Activated T-cell treated with anti-CD3 and anti-CD28 coated beads, Interleukin-2, amount 50 U/mL, for 72 hours (primary cell): ENCODE results near the gene SPAAR. TPM values are rescaled to one million over a fixed set of nuclear protein-coding genes. Genes with fewer than 3 reads are reported as not detected.

Experiments used
- ATAC-seq, 2 donors: fragments of 150-1000 bp; cut with Tn5 transposase; replicated peaks in 1 of 2; 2 replicates each; pipeline ENCODE4 v1.10.0; 2021; ENCODE audit warnings: moderate library complexity in 2 of 2, mild to moderate bottlenecking in 1 of 2
- DNase-seq, 2 donors: peaks; one replicate each; pipeline ENCODE4 v3.0.0; 2021 to 2022; ENCODE audit warnings: mixed read lengths in 1 of 2
- H3K27ac Mint-ChIP-seq: one replicate; pipeline ENCODE4 v1.8.0; 2022; ENCODE audit warnings: mild to moderate bottlenecking, moderate library complexity, mixed read lengths
- H3K27me3 Mint-ChIP-seq: one replicate; pipeline ENCODE4 v1.8.0; 2022; ENCODE audit warnings: low read depth, mixed read lengths
- H3K36me3 Mint-ChIP-seq, 2 donors: one replicate each; pipeline ENCODE4 v1.8.0; 2022; ENCODE audit warnings: mixed read lengths in 2 of 2, mild to moderate bottlenecking in 1 of 2; ENCODE audit not compliant: insufficient read depth in 2 of 2
- H3K4me1 Mint-ChIP-seq: one replicate; pipeline ENCODE4 v1.8.0; 2022; ENCODE audit warnings: low read depth, mixed read lengths
- H3K4me3 Mint-ChIP-seq, 2 donors: one replicate each; pipeline ENCODE4 v1.8.0; 2022; ENCODE audit warnings: mild to moderate bottlenecking in 2 of 2, mixed read lengths in 2 of 2, moderate library complexity in 2 of 2
- H3K9me3 Mint-ChIP-seq, 2 donors: one replicate each; pipeline ENCODE4 v1.8.0; 2022; ENCODE audit warnings: mixed read lengths in 2 of 2
- total RNA-seq, 2 donors: library from RNA; stranded (reverse); gene quantifications; one replicate each; pipeline ENCODE4 v1.2.3, GENCODE V29; 2022

The SPAAR gene
- not detected for total RNA-seq

DNA sequence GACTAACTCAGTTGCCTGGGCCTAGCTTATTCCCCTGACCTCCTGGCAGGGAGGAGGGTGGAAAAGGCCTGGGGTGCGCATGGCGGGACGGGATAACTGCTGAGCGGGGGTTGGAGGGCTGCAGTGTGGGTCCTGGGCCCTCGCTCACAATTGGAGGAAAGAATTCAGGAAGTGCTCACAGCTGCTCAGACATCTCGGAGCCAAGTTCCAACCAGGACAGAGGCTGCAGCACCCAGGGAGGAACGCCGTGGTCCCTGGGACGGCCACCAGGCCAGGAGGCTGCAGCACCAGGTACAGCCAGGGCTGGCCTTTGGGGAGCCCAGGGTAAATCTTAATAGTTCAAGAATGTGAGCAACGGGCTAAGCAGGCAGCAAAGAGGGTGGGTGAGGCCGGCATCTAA, at the start of gene SPAAR:
Gene SPAAR, plus strand, starts transcription at position 217 of the 400 bp plus-strand sequence. CDS start 974 bp downstream, outside the sequence.
- Mint-ChIP-seq H3K4me1 (peaks cover 38% of the 10 kb centered on the region), H3K4me3 (no peak within 1 kb of the TSS), H3K36me3 (no peaks in the 10 kb centered on the region), H3K27ac (no peak within 1 kb of the TSS), H3K9me3 (no peaks in the 10 kb centered on the region), H3K27me3 (no peaks in the 10 kb centered on the region)
- DNase-seq (no peak), ATAC-seq (no peak)

GRCh38 chr9:35859990-35860339, 49.3 kb upstream of the SPAAR start:
- Mint-ChIP-seq H3K4me3 (no peak overlapping the region), H3K9me3 (no peaks in the 10 kb centered on the region), H3K4me1 (no peaks in the 10 kb centered on the region), H3K27ac (no peak overlapping the region), H3K36me3 (no peaks in the 10 kb centered on the region), H3K27me3 (peaks cover 23% of the 10 kb centered on the region)
- DNase-seq (no peak), ATAC-seq (no peak)

- no peak overlapping the region for H3K27ac Mint-ChIP-seq
- H3K4me3 Mint-ChIP-seq: no peak overlapping the region
- H3K27me3 Mint-ChIP-seq: peaks cover 23% of the 10 kb centered on the region
- ATAC-seq (no peak), DNase-seq (no peak)
- H3K9me3 Mint-ChIP-seq: no peaks in the 10 kb centered on the region
- H3K4me1 Mint-ChIP-seq: no peaks in the 10 kb centered on the region
- H3K36me3 Mint-ChIP-seq: no peaks in the 10 kb centered on the region
These were observed 48.0 kb upstream of the SPAAR start for GRCh38 chr9:35861161-35861897.

DNA sequence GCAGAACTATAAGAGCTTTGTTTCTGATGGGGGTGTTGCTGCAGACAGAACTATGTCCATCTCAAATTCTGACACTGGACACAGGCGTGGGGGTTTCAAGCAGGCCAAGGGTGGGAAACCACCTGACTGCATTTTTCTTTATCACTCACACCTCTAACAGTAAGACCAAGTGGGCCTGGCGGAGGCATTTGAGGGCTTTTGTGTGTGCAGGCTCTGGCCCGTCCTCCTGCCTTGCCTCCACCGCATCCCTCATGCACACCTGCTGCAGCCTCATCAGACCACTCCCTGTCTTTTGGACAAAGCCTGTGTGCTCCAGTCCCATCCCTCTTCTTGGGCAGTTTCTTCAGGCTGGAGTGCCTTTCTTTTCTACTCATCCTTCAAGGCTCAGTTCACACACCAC, 47.0 kb upstream of the SPAAR start:
- H3K4me1 Mint-ChIP-seq: no peaks in the 10 kb centered on the region
- H3K4me3 Mint-ChIP-seq: no peak overlapping the region
- no peak overlapping the region for H3K27ac Mint-ChIP-seq
- peaks cover 23% of the 10 kb centered on the region for H3K27me3 Mint-ChIP-seq
- H3K9me3 Mint-ChIP-seq: no peaks in the 10 kb centered on the region
- DNase-seq (no peak), ATAC-seq (no peak)
- H3K36me3 Mint-ChIP-seq: no peaks in the 10 kb centered on the region

DNA sequence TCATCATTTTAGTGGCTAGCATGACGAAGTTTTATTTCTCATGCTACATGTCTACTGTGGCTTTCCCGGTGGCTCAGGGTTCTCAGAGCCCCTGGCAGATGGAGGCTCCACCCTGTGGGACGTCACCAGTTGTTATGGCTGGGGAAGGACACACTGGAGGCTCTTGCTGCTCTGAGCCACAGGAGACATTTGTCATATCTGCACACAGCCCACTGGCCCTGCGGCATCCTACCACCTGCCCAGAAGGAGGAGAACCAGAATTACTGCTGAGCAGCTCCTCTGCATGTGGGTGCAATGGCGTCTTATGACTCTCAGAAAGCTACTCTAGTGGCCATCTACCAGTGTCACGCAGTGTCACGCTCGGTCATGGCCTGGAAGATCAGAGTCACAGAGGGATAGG, 45.7 kb upstream of the SPAAR start:
- H3K36me3 Mint-ChIP-seq: no peaks in the 10 kb centered on the region
- H3K27ac Mint-ChIP-seq: no peak overlapping the region
- H3K4me1 Mint-ChIP-seq: no peaks in the 10 kb centered on the region
- peaks cover 23% of the 10 kb centered on the region for H3K27me3 Mint-ChIP-seq
- H3K9me3 Mint-ChIP-seq: no peaks in the 10 kb centered on the region
- DNase-seq: no peak
- no peak overlapping the region for H3K4me3 Mint-ChIP-seq
- ATAC-seq: no peak

GRCh38 chr9:35864695-35865255, 44.5 kb upstream of the SPAAR start:
- no peaks in the 10 kb centered on the region for H3K4me1 Mint-ChIP-seq
- DNase-seq (no peak), ATAC-seq (no peak)
- H3K36me3 Mint-ChIP-seq: no peaks in the 10 kb centered on the region
- peaks cover 23% of the 10 kb centered on the region for H3K27me3 Mint-ChIP-seq
- H3K9me3 Mint-ChIP-seq: no peaks in the 10 kb centered on the region
- no peak overlapping the region for H3K4me3 Mint-ChIP-seq
- H3K27ac Mint-ChIP-seq: no peak overlapping the region

DNA sequence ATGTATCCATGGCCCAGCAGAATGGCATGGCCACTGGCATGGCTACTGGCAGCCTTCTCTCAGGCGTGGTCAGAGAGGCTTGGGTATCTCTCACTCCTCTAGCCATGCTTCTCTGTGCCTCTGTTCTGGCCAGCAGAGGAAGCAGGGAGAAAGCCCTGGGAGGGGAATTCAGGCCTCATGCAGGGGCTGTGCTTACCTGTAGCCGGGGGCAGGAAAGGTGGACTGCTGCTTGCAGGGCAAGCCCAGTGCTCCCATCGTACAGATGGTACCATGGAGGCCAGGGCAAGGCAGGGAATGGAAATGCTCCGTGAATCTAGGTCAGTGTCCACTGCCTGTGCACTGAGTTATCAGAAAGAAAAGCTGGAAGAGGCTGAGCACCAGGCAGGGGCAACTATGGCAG, 41.8 kb upstream of the SPAAR start:
- H3K4me3 Mint-ChIP-seq: no peak overlapping the region
- no peak overlapping the region for H3K27ac Mint-ChIP-seq
- ATAC-seq (no peak), DNase-seq (no peak)
- H3K9me3 Mint-ChIP-seq: no peaks in the 10 kb centered on the region
- no peaks in the 10 kb centered on the region for H3K36me3 Mint-ChIP-seq
- peaks cover 5% of the 10 kb centered on the region for H3K27me3 Mint-ChIP-seq
- H3K4me1 Mint-ChIP-seq: peaks cover 4% of the 10 kb centered on the region

DNA sequence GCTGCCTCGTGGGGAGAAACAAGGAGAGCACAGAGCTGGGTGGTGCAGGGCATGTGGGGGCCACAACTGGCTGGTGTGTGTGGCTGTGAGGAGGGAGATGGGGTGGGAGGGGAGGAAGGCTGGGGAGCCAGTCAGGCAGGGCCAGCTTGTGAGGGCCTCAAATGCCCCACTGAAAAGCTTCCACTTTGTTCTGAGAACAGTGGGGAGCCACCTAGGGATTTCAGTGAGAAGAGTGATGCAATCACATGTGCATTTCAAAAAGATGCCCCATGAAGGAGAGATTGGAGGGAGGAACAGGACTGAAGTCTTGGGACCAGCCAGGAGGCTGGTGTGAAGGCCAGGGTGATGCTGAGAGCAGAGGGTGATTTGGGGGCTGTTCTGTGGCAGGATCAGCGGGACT, 40.4 kb upstream of the SPAAR start:
- ATAC-seq (no peak), DNase-seq (no peak)
- Mint-ChIP-seq H3K27ac (no peak overlapping the region), H3K4me3 (no peak overlapping the region), H3K9me3 (no peaks in the 10 kb centered on the region), H3K4me1 (peaks cover 4% of the 10 kb centered on the region), H3K27me3 (no peaks in the 10 kb centered on the region), H3K36me3 (no peaks in the 10 kb centered on the region)

DNA sequence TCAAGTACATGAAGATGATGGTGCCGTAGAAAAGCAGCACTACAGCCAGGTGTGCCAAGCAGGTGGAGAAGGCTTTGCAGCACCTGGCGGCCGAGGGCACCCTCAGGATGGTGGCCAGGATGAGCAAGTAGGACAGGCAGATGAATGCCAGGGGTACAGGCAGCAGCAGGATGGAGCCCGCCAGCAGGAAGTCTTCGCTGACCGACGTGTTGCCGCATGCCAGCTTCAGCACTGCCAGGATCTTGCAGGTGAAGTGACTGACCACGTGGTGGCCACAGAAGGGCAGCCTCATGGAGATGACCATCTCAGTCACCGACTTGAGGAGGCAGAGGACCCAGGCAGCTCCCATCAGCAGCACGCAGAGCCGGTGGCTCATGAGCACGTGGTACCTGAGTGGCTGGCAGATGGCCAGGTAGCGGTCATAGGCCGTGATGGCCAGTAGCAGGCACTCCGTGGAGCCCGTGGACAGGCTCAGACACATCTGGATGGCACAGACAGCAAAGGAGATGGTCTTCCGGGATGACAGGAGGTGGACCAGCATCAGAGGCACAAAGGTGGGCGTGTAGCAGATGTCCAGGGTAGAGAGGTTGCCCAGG, 39.6 kb upstream of the SPAAR start:
- no peak for DNase-seq
- Mint-ChIP-seq H3K4me3 (no peak overlapping the region), H3K4me1 (peaks cover 4% of the 10 kb centered on the region), H3K27me3 (no peaks in the 10 kb centered on the region), H3K27ac (no peak overlapping the region), H3K9me3 (no peaks in the 10 kb centered on the region), H3K36me3 (no peaks in the 10 kb centered on the region)
- no peak for ATAC-seq

DNA sequence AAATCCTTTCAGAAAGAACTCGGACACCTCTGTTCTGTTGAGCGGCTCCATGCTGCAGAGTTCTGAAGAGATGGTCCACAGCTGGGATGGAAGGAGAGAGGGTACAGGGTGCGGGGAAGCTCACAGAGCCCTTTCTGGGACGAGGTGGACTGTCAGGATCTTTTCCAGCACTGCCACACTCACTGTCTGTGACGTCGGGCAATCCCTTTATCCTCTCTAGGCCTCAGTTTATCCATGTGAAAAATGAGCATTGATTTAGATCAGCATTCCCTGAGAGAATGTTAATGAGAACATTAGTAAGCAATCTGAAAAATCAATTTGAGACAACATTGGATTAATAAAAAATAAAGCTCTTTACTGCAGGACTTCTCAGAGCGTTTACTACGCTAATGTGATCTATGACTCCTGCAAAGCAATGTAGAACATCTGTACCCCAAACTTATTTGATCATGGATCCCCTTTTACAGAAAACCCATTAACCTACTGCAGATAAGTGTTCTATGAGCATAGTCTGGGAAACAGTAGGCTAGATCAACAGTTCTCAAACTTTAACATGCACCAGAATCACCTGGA, 38.9 kb upstream of the SPAAR start, which contains the start of gene OR13J1:
Gene OR13J1, minus strand, starts transcription at position 51 of the 573 bp plus-strand sequence. Its CDS starts 0 bp downstream, at position 51.
- no peaks in the 10 kb centered on the region for H3K36me3 Mint-ChIP-seq
- DNase-seq (no peak), ATAC-seq (no peak)
- no peak within 1 kb of the TSS for H3K27ac Mint-ChIP-seq
- H3K27me3 Mint-ChIP-seq: no peaks in the 10 kb centered on the region
- H3K9me3 Mint-ChIP-seq: no peaks in the 10 kb centered on the region
- peaks cover 4% of the 10 kb centered on the region for H3K4me1 Mint-ChIP-seq
- no peak within 1 kb of the TSS for H3K4me3 Mint-ChIP-seq

GRCh38 chr9:35871545-35871944, 37.7 kb upstream of the SPAAR start:
- peaks cover 4% of the 10 kb centered on the region for H3K4me1 Mint-ChIP-seq
- ATAC-seq (no peak), DNase-seq (no peak)
- H3K36me3 Mint-ChIP-seq: no peaks in the 10 kb centered on the region
- peaks cover 0 to 1% of the 10 kb centered on the region in 2 donors for H3K9me3 Mint-ChIP-seq
- H3K4me3 Mint-ChIP-seq: no peak overlapping the region
- peaks cover 1% of the 10 kb centered on the region for H3K27me3 Mint-ChIP-seq
- no peak overlapping the region for H3K27ac Mint-ChIP-seq

- Mint-ChIP-seq H3K27me3 (peaks cover 11% of the 10 kb centered on the region), H3K27ac (no peak overlapping the region), H3K9me3 (peaks cover 3 to 5% of the 10 kb centered on the region in 2 donors), H3K4me1 (peaks cover 4% of the 10 kb centered on the region), H3K36me3 (peaks cover 3 to 5% of the 10 kb centered on the region in 2 donors), H3K4me3 (no peak overlapping the region)
- no peak for ATAC-seq
- DNase-seq: no peak
These were observed 36.8 kb upstream of the SPAAR start for GRCh38 chr9:35872505-35872904.

DNA sequence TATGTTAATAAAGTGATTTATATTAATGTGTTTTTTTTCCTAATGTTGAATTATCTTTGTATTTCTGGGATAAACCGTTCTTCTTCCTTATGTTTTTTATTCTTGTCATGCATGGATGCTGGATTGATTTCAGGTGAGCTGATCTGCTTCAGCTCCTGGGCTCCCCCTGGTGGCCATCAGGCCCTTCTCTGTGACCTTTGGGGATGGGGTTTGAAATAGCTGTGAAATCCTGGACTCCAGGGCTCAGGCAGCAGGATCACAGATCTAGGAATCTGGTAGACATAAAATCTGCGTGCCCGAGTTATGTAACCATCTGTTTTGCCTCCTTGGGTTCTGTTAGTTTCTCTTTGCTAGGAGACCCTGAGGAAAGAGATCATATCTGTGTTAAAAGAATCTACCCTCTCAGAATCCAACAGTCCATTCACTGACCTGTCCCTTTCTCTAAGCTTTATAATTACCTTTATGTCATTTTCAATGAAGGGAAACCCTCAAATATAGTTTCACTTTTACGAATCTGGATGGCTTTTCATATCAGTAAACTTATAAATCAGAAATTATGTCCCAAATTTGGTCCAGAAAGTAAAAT, 26.9 kb upstream of the SPAAR start:
- Mint-ChIP-seq H3K27me3 (peaks cover 3% of the 10 kb centered on the region), H3K4me3 (no peak overlapping the region), H3K4me1 (no peaks in the 10 kb centered on the region), H3K36me3 (peaks cover 5 to 6% of the 10 kb centered on the region in 2 donors), H3K9me3 (peaks cover under 1 to 6% of the 10 kb centered on the region in 2 donors), H3K27ac (no peak overlapping the region)
- DNase-seq: peak; percentile 80 to 84
- peak; percentile 50 to 65 for ATAC-seq
